Lower lobe of right lung (tissue), 2 donors: ENCODE measurements around the gene C14orf180. TPM values are rescaled to one million over a fixed set of nuclear protein-coding genes. Genes with fewer than 3 reads are reported as not detected.

Experiments
- ATAC-seq, 2 donors: fragments of 200-7000 bp; cut with Tn5 transposase; one replicate each; pipeline ENCODE4 v1.9.1; 2020 to 2022; ENCODE audit warnings: mild to moderate bottlenecking in 2 of 2, moderate library complexity in 2 of 2
- DNase-seq: peaks from one replicate; pipeline ENCODE4 v3.0.0-alpha.2; 2020
- H3K27ac ChIP-seq: fragments of 200-600 bp; one replicate; pipeline ENCODE4 v1.8.0; 2022
- H3K27me3 ChIP-seq: fragments of 200-600 bp; one replicate; pipeline ENCODE4 v1.8.0; 2022; ENCODE audit warnings: low read depth
- H3K36me3 ChIP-seq: fragments of 200-600 bp; one replicate; pipeline ENCODE4 v1.8.0; 2022; ENCODE audit warnings: mild to moderate bottlenecking
- H3K4me1 ChIP-seq: fragments of 200-600 bp; one replicate; pipeline ENCODE4 v1.8.0; 2022
- H3K4me3 ChIP-seq: fragments of 200-600 bp; one replicate; pipeline ENCODE4 v1.8.0; 2022; ENCODE audit warnings: mild to moderate bottlenecking
- H3K9me3 ChIP-seq: fragments of 200-600 bp; one replicate; pipeline ENCODE4 v1.8.0; 2022
- intact Hi-C: fragments of 100-400 bp; cut with DNase I; formaldehyde crosslinking; loops from one replicate; pipeline ENCODE4 v1.11.0; 2022
- total RNA-seq: library from RNA; stranded (reverse); fragmentation: NEBNext Ultra II Directional; extraction: Animal tissue kit (Norgen Biotek cat#: 25700); gene quantifications from one replicate; pipeline ENCODE4 v1.2.1, GENCODE V29; 2021
- TF ChIP-seq, protein P1 (sequence below): fragments of 200-600 bp; IDR thresholded peaks from one replicate; pipeline ENCODE4 v1.8.0; 2022; ENCODE audit warnings: antibody characterized with exemption, mild to moderate bottlenecking
- donor health status: DM: no; HTN: yes; CAD: no; lungs with severe emphysema.

C14orf180 gene
- total RNA-seq, 1 donor from 2014 or later, result 0.18 TPM

DNA sequence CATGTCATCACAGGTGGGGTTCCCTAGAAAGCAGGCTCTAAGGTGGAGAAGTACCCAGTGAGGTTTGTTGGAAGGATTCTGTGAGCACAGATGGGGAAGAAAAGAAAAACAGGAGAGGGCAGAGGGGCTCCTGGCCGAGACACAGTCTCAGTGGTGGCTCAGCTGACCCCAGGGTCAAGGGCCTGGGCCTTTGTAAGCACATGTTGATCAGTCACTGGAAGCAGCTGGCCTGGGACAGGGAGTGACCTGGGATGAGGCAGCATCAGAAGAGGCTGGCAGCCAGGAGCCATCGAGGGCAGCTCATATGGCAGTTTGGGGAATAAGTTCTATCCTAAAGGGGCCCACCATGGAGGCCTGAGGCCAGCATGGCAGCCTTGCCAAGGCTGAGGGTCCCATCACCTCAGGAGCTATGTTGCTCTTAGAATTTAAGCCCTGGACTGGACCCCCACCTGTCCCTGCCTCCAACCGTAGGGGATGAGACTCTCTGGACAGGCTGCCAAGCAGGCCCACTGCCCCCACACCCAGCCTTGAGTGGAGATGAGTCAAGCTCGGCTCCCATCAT lies 31.3 kb downstream of the C14orf180 start:
- Histone ChIP-seq H3K4me3 (no peak overlapping the region), H3K36me3 (no peaks in the 10 kb centered on the region), H3K9me3 (no peaks in the 10 kb centered on the region), H3K27me3 (peaks cover 20% of the 10 kb centered on the region), H3K27ac (no peak overlapping the region), H3K4me1 (no peaks in the 10 kb centered on the region)
- DNase-seq, result no peak
- TF ChIP-seq, protein P1, sequence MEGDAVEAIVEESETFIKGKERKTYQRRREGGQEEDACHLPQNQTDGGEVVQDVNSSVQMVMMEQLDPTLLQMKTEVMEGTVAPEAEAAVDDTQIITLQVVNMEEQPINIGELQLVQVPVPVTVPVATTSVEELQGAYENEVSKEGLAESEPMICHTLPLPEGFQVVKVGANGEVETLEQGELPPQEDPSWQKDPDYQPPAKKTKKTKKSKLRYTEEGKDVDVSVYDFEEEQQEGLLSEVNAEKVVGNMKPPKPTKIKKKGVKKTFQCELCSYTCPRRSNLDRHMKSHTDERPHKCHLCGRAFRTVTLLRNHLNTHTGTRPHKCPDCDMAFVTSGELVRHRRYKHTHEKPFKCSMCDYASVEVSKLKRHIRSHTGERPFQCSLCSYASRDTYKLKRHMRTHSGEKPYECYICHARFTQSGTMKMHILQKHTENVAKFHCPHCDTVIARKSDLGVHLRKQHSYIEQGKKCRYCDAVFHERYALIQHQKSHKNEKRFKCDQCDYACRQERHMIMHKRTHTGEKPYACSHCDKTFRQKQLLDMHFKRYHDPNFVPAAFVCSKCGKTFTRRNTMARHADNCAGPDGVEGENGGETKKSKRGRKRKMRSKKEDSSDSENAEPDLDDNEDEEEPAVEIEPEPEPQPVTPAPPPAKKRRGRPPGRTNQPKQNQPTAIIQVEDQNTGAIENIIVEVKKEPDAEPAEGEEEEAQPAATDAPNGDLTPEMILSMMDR, result no peak
- intact Hi-C loops, result no loop called here
- ATAC-seq, result peak in 1 of 2 donors; percentile 34

DNA sequence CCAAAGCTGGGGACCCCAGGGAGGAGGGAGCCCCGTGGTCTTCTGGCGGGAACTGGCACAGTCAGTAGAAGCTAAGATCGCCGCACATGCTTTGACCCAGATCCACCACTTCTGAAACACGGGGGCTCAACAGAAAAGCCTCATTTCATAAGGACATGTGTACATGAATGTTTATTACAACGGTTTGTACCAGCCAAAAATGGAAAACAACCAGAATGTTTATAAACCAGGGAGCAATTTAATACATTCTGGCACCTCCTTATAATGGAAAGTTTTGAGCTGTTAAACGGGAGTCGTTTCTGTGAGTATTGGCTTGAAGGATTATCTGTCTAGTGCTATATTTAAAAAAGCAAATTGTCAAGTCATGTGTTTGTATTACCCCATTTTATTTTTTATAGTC lies 32.3 kb downstream of the C14orf180 start:
- H3K4me1 ChIP-seq, result no peaks in the 10 kb centered on the region
- TF ChIP-seq, protein P1, result no peak

DNA sequence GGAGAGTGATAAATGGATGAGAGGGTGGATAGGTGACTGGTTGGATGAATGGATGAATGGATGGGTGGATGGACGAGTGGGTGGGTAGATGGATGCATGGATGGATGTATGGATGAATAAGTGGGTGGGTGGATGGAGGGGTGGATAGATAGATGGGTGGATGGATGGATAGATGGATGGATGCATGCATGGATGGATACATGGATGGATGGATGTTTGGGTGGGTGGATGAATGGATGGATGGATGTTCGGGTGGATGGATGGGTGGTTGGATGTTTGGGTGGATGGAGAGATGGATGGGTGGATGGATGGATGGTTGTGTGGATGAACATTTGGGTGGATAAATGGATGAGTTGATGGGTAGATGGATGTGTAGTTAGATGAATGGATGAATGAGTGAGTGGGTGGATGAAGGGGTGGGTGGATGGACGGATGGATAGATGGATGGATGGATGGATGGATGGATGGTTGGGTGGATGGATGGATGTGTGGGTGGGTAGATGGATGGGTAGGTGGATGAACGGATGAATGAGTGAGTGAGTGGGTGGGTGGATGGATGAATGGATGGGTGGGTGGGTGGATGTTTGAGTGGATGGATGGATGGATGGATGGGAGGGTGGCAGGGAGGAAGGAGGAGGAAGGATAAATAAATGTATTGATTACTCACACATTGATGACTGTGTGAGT lies 34.7 kb downstream of the C14orf180 start:
- ATAC-seq (no peak), DNase-seq (no peak)
- H3K27me3 ChIP-seq, result peaks cover 27% of the 10 kb centered on the region
- H3K9me3 ChIP-seq, result no peaks in the 10 kb centered on the region
- TF ChIP-seq, protein P1, result no peak
- H3K4me3 ChIP-seq, result no peak overlapping the region
- no peak overlapping the region for H3K27ac ChIP-seq
- H3K36me3 ChIP-seq, result no peaks in the 10 kb centered on the region
- intact Hi-C loops, result no loop called here
- H3K4me1 ChIP-seq, result no peaks in the 10 kb centered on the region

More for the DNA sequence above, 32.3 kb downstream of the C14orf180 start:
- intact Hi-C loops, result no loop called here
- Histone ChIP-seq H3K27ac (no peak overlapping the region), H3K4me3 (no peak overlapping the region), H3K36me3 (no peaks in the 10 kb centered on the region), H3K27me3 (peaks cover 18% of the 10 kb centered on the region), H3K9me3 (no peaks in the 10 kb centered on the region)
- DNase-seq (no peak), ATAC-seq (no peak)

DNA sequence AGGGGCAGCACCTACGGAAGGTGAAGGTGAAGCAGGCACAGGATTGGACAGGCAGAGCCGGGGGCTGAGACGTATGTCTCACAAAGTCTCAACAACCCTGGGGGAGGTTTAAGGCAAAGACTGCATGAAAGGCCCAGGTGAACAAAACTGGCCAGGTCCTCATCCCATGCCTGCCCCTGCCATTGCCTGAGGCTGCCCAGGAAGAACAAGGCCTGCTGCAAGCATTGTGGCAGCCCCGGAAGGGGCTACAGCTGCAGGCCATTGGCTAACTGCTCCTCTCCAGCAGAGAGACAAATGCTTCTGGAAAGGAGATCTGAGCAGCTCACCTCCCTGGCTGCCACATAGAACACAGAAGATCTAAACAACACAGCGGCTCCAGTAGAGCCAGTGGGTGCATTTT lies 45.4 kb downstream of the C14orf180 start:
- ATAC-seq (no peak), DNase-seq (no peak)
- intact Hi-C loops, result no loop called here
- no peak overlapping the region for H3K27ac ChIP-seq
- no peaks in the 10 kb centered on the region for H3K4me1 ChIP-seq
- H3K36me3 ChIP-seq, result no peaks in the 10 kb centered on the region
- TF ChIP-seq, protein P1, result no peak
- H3K9me3 ChIP-seq, result peaks cover 4% of the 10 kb centered on the region
- no peak overlapping the region for H3K4me3 ChIP-seq
- peaks cover 16% of the 10 kb centered on the region for H3K27me3 ChIP-seq

DNA sequence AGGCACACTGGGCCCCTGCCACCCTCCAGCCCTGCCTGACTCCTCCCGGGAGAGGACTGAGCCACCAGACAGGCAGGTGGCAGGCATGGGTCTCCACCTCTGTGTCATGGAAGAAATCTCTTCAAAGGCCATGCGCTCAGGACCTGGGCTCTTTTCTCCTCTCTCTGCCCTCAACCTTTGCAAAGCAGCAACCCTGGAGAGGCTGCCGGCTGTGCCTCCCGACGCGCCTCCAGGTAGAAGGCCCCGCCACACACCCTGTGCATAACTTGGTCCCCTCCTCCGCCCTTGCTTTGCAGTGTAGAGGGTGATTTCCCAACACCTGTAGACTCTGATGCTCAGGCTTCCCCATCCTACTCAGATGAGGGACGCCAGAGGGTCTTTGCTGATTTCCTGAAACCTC lies 53.2 kb downstream of the C14orf180 start:
- Histone ChIP-seq H3K27me3 (peaks cover 31% of the 10 kb centered on the region), H3K4me3 (no peak overlapping the region), H3K4me1 (no peaks in the 10 kb centered on the region), H3K27ac (no peak overlapping the region), H3K9me3 (peaks cover 4% of the 10 kb centered on the region), H3K36me3 (no peaks in the 10 kb centered on the region)
- TF ChIP-seq, protein P1, result no peak
- intact Hi-C loops, result no loop called here
- ATAC-seq, result no peak
- no peak for DNase-seq
